Measurements from ENCODE around the gene GPR55. TPM values are rescaled to one million over a fixed set of nuclear protein-coding genes. Genes with fewer than 3 reads are reported as not detected.

Gene GPR55
- total RNA-seq, 1 experiment from 2014 or later: not detected

DNA sequence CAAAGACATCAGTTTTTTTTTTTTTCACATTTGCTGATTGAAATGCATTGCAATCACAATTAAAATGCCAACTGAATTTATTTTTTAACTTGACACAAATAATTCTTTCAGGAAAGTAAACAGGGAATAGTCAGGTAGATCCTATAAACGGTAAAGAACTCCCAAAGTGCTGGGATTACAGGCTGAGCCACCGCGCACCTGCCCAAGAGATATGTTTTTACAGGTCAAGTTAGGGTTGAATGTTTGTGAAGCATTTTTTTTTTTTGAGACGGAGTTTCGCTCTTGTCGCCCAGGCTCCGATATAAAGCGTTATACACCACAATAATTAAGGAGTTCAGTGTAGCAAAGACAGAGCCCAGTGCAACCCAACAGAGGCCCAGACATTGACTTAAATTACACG, 45.2 kb downstream of the GPR55 start:
- no peak overlapping the region for H2AFZ ChIP-seq (ENCODE audit: low read depth, low read length, poor library complexity, severe bottlenecking)
- H3K4me3 ChIP-seq (replicated peaks in 1 of 2; ENCODE audit: low read depth in 1 of 2, low read length in 2 of 2): no peak overlapping the region
- no peaks in the 10 kb centered on the region for H3K27me3 ChIP-seq (ENCODE audit: insufficient read depth, low read length)
- H3K9ac ChIP-seq (ENCODE audit: low read length): no peak overlapping the region
- H3K4me1 ChIP-seq (ENCODE audit: control insufficient read depth in 1 of 2, insufficient read depth in 2 of 2, low read length in 2 of 2): no peaks in the 10 kb centered on the region
- ChIA-PET CTCF (no interaction called here), POLR2A (no interaction called here), RAD21 (ENCODE audit: low non-redundant PET in 1 of 2, low total read pairs in 2 of 2, uncharacterized antibody in 2 of 2, unreplicated experiment in 2 of 2) (no interaction called here)
- H3K9me3 ChIP-seq (ENCODE audit: control insufficient read depth in 1 of 2, insufficient read depth in 1 of 2, low read depth in 1 of 2, low read length in 2 of 2): no peaks in the 10 kb centered on the region
- H3K27ac ChIP-seq (ENCODE audit: low read depth, low read length): no peak overlapping the region
- TF ChIP-seq CEBPB (IDR thresholded peaks at IDR 0.05; ENCODE audit: low read depth): no peak
- no peaks in the 10 kb centered on the region for H4K20me1 ChIP-seq (ENCODE audit: insufficient read depth)
- H3K36me3 ChIP-seq (ENCODE audit: control insufficient read depth in 1 of 2, insufficient read depth in 2 of 2, low read length in 2 of 2): peaks cover 12 to 15% of the 10 kb centered on the region in 2 experiments; a peak in 2 of 4 replicates
- ATAC-seq: no peak
- no peaks in the 10 kb centered on the region for H3K79me2 ChIP-seq (ENCODE audit: insufficient read depth, low read length)
- no TSS peak for BruUV-seq (replicated peaks)
- intact Hi-C loops (cut with micrococcal nuclease): no loop called here
- DNase-seq (ENCODE audit: low read depth, low spot score): no peak
- H3K4me2 ChIP-seq (ENCODE audit: low read length): no peak overlapping the region
- no peaks in the 10 kb centered on the region for H3K9me2 ChIP-seq (ENCODE audit: insufficient read depth)

DNA sequence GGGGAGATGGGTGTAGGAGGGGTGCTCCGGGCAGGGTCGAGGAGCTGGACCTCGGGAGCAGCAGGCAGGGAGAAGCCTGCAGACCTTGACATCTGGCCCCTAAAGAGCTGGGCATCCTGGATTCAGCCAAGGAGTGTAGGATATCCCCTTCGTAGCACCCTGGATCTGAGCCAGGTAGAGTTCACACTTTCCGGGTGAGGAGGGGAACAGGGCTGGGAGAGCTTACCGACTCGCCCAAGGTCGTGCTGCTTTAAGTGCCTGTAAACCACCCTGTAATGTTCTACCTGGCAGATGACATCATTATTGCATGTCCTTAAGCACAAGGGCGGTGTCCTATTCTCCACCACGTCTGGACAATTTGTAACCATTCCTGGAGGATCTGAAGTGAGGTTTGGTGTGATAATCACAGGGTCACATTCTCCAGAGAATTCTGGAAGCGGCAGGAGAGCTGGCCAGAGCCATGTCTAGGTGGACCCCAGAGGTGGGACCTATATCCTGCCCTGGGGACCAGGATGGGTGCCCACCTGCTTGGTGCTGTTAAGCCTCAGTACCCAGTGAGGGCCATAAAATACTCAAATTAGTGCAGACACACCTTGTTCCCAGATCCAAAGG, 45.7 kb downstream of the GPR55 start:
- ChIA-PET POLR2A (no interaction called here), RAD21 (ENCODE audit: low non-redundant PET in 1 of 2, low total read pairs in 2 of 2, uncharacterized antibody in 2 of 2, unreplicated experiment in 2 of 2) (no interaction called here), CTCF (no interaction called here)
- BruUV-seq (replicated peaks): no TSS peak
- Histone ChIP-seq H3K4me3 (replicated peaks in 1 of 2; ENCODE audit: low read depth in 1 of 2, low read length in 2 of 2) (no peak overlapping the region), H3K9ac (ENCODE audit: low read length) (no peak overlapping the region), H3K9me2 (ENCODE audit: insufficient read depth) (no peaks in the 10 kb centered on the region), H3K4me1 (ENCODE audit: control insufficient read depth in 1 of 2, insufficient read depth in 2 of 2, low read length in 2 of 2) (no peaks in the 10 kb centered on the region), H4K20me1 (ENCODE audit: insufficient read depth) (no peaks in the 10 kb centered on the region), H3K27me3 (ENCODE audit: insufficient read depth, low read length) (no peaks in the 10 kb centered on the region), H3K27ac (ENCODE audit: low read depth, low read length) (no peak overlapping the region), H2AFZ (ENCODE audit: low read depth, low read length, poor library complexity, severe bottlenecking) (no peak overlapping the region), H3K4me2 (ENCODE audit: low read length) (no peak overlapping the region), H3K36me3 (ENCODE audit: control insufficient read depth in 1 of 2, insufficient read depth in 2 of 2, low read length in 2 of 2) (peaks cover 12 to 15% of the 10 kb centered on the region in 2 experiments; a peak in 2 of 4 replicates), H3K9me3 (ENCODE audit: control insufficient read depth in 1 of 2, insufficient read depth in 1 of 2, low read depth in 1 of 2, low read length in 2 of 2) (no peaks in the 10 kb centered on the region), H3K79me2 (ENCODE audit: insufficient read depth, low read length) (no peaks in the 10 kb centered on the region)
- ATAC-seq (no peak), DNase-seq (ENCODE audit: low read depth, low spot score) (no peak)
- intact Hi-C loops (cut with micrococcal nuclease): no loop called here
- TF ChIP-seq ELF1 (IDR thresholded peaks at IDR 0.05; ENCODE audit: borderline replicate concordance, low read depth): no peak
- TF ChIP-seq POLR2A (IDR thresholded peaks at IDR 0.05; ENCODE audit: borderline replicate concordance, extremely low read depth, insufficient read depth, insufficient read length): no peak
- TF ChIP-seq EZH2 (IDR thresholded peaks at IDR 0.05): no peak
- no peak for TF ChIP-seq SIN3A (IDR thresholded peaks at IDR 0.05; ENCODE audit: low read depth)
- no peak for TF ChIP-seq POLR2AphosphoS5 (IDR thresholded peaks at IDR 0.05; ENCODE audit: low read depth, low read length)
- TF ChIP-seq ZFX (IDR thresholded peaks at IDR 0.05): no peak
- TF ChIP-seq, protein P1, sequence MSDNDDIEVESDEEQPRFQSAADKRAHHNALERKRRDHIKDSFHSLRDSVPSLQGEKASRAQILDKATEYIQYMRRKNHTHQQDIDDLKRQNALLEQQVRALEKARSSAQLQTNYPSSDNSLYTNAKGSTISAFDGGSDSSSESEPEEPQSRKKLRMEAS (IDR thresholded peaks at IDR 0.05): no peak
- TF ChIP-seq SRF (IDR thresholded peaks at IDR 0.05; ENCODE audit: low read depth): no peak
- TF ChIP-seq CEBPB (IDR thresholded peaks at IDR 0.05; ENCODE audit: low read depth): no peak
- no peak for TF ChIP-seq RAD21 (IDR thresholded peaks at IDR 0.05; ENCODE audit: low read depth)
- no peak for TF ChIP-seq EGR1 (IDR thresholded peaks at IDR 0.05; ENCODE audit: low read depth)
- no peak for TF ChIP-seq FOSL1 (IDR thresholded peaks at IDR 0.05; ENCODE audit: low read depth)
- TF ChIP-seq CBX3 (IDR thresholded peaks at IDR 0.05; ENCODE audit: low read depth): no peak
- no peak for TF ChIP-seq SP1 (IDR thresholded peaks at IDR 0.05; ENCODE audit: low read depth)

Data from HCT116 (cell line).